ENCODE results near the gene PRR30.

DNA sequence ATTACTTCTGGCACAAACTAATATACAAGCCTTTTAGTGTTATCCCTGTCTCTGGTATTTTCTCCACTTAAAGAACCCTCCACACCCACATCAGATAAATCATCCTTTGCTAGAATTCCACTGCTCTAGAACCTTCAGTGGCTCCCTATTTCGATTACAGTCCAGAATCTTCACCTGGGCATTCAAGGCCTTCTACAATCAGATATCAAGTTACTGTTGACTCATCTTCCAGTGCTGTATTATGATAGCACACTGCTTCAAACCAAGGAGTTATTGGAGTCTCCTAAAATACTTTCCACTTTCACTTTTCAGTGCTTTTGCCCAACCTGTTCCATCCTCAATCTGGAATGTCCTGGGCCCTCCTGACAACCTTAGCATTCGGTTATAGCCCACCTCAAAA lies 23.7 kb downstream of the PRR30 start:
- TF ChIP-seq, protein P1, sequence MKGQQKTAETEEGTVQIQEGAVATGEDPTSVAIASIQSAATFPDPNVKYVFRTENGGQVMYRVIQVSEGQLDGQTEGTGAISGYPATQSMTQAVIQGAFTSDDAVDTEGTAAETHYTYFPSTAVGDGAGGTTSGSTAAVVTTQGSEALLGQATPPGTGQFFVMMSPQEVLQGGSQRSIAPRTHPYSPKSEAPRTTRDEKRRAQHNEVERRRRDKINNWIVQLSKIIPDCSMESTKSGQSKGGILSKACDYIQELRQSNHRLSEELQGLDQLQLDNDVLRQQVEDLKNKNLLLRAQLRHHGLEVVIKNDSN (IDR thresholded peaks at IDR 0.05): no peak
- TF ChIP-seq, protein P2, sequence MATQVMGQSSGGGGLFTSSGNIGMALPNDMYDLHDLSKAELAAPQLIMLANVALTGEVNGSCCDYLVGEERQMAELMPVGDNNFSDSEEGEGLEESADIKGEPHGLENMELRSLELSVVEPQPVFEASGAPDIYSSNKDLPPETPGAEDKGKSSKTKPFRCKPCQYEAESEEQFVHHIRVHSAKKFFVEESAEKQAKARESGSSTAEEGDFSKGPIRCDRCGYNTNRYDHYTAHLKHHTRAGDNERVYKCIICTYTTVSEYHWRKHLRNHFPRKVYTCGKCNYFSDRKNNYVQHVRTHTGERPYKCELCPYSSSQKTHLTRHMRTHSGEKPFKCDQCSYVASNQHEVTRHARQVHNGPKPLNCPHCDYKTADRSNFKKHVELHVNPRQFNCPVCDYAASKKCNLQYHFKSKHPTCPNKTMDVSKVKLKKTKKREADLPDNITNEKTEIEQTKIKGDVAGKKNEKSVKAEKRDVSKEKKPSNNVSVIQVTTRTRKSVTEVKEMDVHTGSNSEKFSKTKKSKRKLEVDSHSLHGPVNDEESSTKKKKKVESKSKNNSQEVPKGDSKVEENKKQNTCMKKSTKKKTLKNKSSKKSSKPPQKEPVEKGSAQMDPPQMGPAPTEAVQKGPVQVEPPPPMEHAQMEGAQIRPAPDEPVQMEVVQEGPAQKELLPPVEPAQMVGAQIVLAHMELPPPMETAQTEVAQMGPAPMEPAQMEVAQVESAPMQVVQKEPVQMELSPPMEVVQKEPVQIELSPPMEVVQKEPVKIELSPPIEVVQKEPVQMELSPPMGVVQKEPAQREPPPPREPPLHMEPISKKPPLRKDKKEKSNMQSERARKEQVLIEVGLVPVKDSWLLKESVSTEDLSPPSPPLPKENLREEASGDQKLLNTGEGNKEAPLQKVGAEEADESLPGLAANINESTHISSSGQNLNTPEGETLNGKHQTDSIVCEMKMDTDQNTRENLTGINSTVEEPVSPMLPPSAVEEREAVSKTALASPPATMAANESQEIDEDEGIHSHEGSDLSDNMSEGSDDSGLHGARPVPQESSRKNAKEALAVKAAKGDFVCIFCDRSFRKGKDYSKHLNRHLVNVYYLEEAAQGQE (IDR thresholded peaks at IDR 0.05; ENCODE audit: low read depth): no peak
- no peak for TF ChIP-seq CREB1 (IDR thresholded peaks at IDR 0.05; ENCODE audit: low read depth)
- no peak for TF ChIP-seq EP300 (IDR thresholded peaks at IDR 0.05; ENCODE audit: borderline replicate concordance)
- no peak for TF ChIP-seq CEBPB (IDR thresholded peaks at IDR 0.05)
- no peak for TF ChIP-seq YY1 (IDR thresholded peaks at IDR 0.05; ENCODE audit: low read depth)
